ENCODE results near the gene B4GALT1.

GRCh38 chr9:33110686-33111085 lies 56.5 kb downstream of the B4GALT1 start:
- TF ChIP-seq CTCF (IDR thresholded peaks at IDR 0.05) (no peak), ZFX (IDR thresholded peaks at IDR 0.05; ENCODE audit: borderline replicate concordance) (no peak)

All from 22Rv1 (cell line).